GM19438 (cell line): ENCODE measurements around the gene IMPDH2.

Experiments
- ATAC-seq: cut with Tn5 transposase; IDR thresholded peaks from one replicate; pipeline ENCODE4 v1.9.1; 2021; ENCODE audit warnings: low read depth; ENCODE audit not compliant: unreplicated experiment

The IMPDH2 gene

GRCh38 chr3:49007068-49007770 is 22.0 kb downstream of the IMPDH2 start, which contains the start of gene WDR6:
Gene WDR6 (plus strand): TSS chr3:49007391. CDS start chr3:49007432, 41 bp downstream.
- peak; percentile 89 for ATAC-seq

GRCh38 chr3:49006408-49007067 is 22.7 kb downstream of the IMPDH2 start:
- ATAC-seq, result no peak

- no peak for ATAC-seq
Observed at GRCh38 chr3:49005998-49006397, 23.2 kb downstream of the IMPDH2 start.

- no peak for ATAC-seq
Observed at GRCh38 chr3:49005303-49005680, 23.9 kb downstream of the IMPDH2 start.

GRCh38 chr3:49004352-49005302 is 24.6 kb downstream of the IMPDH2 start:
- ATAC-seq, result no peak

- no peak for ATAC-seq
Observed at GRCh38 chr3:49001155-49001554, 28.0 kb downstream of the IMPDH2 start.

- ATAC-seq, result no peak
Observed at GRCh38 chr3:48999085-48999858, 29.9 kb downstream of the IMPDH2 start.

GRCh38 chr3:48997714-48998637 is 31.2 kb downstream of the IMPDH2 start:
- ATAC-seq, result no peak

- ATAC-seq, result no peak
Observed at GRCh38 chr3:48997102-48997635, 32.0 kb downstream of the IMPDH2 start.

GRCh38 chr3:48996640-48997039 is 32.6 kb downstream of the IMPDH2 start:
- ATAC-seq, result no peak

GRCh38 chr3:48993834-48994233 is 35.4 kb downstream of the IMPDH2 start:
- ATAC-seq, result no peak

- ATAC-seq, result no peak
Observed at GRCh38 chr3:48991851-48992545, 37.2 kb downstream of the IMPDH2 start.

GRCh38 chr3:48990636-48991469 is 38.3 kb downstream of the IMPDH2 start:
- ATAC-seq, result peak; percentile 11

- ATAC-seq, result peak; percentile 58
Observed at GRCh38 chr3:48989796-48990635, 39.2 kb downstream of the IMPDH2 start, which contains the start of gene P4HTM. Gene P4HTM (plus strand): TSS chr3:48990241. CDS start chr3:48990257, 16 bp downstream.

GRCh38 chr3:48989126-48989795 is 39.9 kb downstream of the IMPDH2 start:
- no peak for ATAC-seq

GRCh38 chr3:48985831-48986376 is 43.3 kb downstream of the IMPDH2 start:
- ATAC-seq, result no peak
